SU-DHL-6 (cell line): Measurements from ENCODE around the gene PHRF1.

Experiments used
- H2AFZ ChIP-seq: fragments of 200-600 bp; sonication (generic); 2 replicates; pipeline ENCODE4 v1.6.1; 2014; ENCODE audit warnings: low read depth, mild to moderate bottlenecking, moderate library complexity, mixed read lengths, antibody characterized with exemption, low read length; ENCODE audit not compliant: severe bottlenecking
- H3F3A ChIP-seq: fragments of 200-600 bp; shearing (Covaris generic); 2 replicates; pipeline ENCODE4 v1.6.0; 2016; ENCODE audit warnings: antibody characterized with exemption, mild to moderate bottlenecking; ENCODE audit not compliant: insufficient read depth
- H3K27ac ChIP-seq: fragments of 200-600 bp; sonication (generic); 2 replicates; pipeline ENCODE4 v1.5.1; 2016; ENCODE audit warnings: low read depth, mild to moderate bottlenecking, low read length, moderate library complexity, mixed read lengths
- H3K27me3 ChIP-seq: fragments of 200-600 bp; sonication (generic), shearing (Covaris generic); 2 replicates; pipeline ENCODE4 v1.6.0; 2014; ENCODE audit warnings: mild to moderate bottlenecking, low read length
- H3K36me3 ChIP-seq: fragments of 200-600 bp; sonication (generic); 2 replicates; pipeline ENCODE4 v1.6.1; 2014; ENCODE audit warnings: mild to moderate bottlenecking, low read length, mixed read lengths
- H3K4me2 ChIP-seq: fragments of 300-600, 200-600 bp; shearing (Covaris generic), sonication (generic); 2 replicates; pipeline ENCODE4 v1.6.0; 2014; ENCODE audit warnings: low read length, low read depth, mild to moderate bottlenecking; ENCODE audit not compliant: poor library complexity, severe bottlenecking
- H3K4me3 ChIP-seq: fragments of 200-600 bp; sonication (generic); 2 replicates; pipeline ENCODE4 v1.5.1; 2014; ENCODE audit warnings: antibody characterized with exemption, low read length, mild to moderate bottlenecking, mixed read lengths; ENCODE audit not compliant: insufficient read depth, poor library complexity, severe bottlenecking
- H3K79me2 ChIP-seq: fragments of 200-600 bp; sonication (generic); 2 replicates; pipeline ENCODE4 v1.6.1; 2014; ENCODE audit warnings: mild to moderate bottlenecking, low read length, moderate library complexity; ENCODE audit not compliant: insufficient read depth
- H3K9ac ChIP-seq: fragments of 200-600 bp; sonication (generic); 2 replicates; pipeline ENCODE4 v1.7.0; 2014; ENCODE audit warnings: mild to moderate bottlenecking, low read length
- H3K9me2 ChIP-seq: fragments of 200-600 bp; sonication (generic); replicated peaks from 2 replicates; pipeline ENCODE4 v1.6.1; 2014; ENCODE audit warnings: low read length; ENCODE audit not compliant: insufficient read depth
- H3K9me3 ChIP-seq: fragments of 200-600 bp; sonication (generic); 2 replicates; pipeline ENCODE4 v1.6.1; 2014; ENCODE audit warnings: low read length, mixed read lengths; ENCODE audit not compliant: insufficient read depth
- H4K20me1 ChIP-seq: fragments of 200-600 bp; sonication (generic); 2 replicates; pipeline ENCODE4 v1.6.1; 2014; ENCODE audit warnings: low read depth, mild to moderate bottlenecking, antibody characterized with exemption, low read length, moderate library complexity, mixed read lengths
- CTCF ChIP-seq: fragments of 200-600 bp; sonication (generic); IDR thresholded peaks from one replicate; pipeline ENCODE4 v1.5.1; 2017; ENCODE audit warnings: antibody characterized with exemption, mild to moderate bottlenecking, low read length, moderate library complexity; ENCODE audit not compliant: insufficient read depth, poor library complexity, severe bottlenecking
- EZH2phosphoT487 ChIP-seq: fragments of 200-600 bp; sonication (generic), shearing (Covaris generic); conservative IDR thresholded peaks from 2 replicates; pipeline ENCODE4 v1.6.1; 2018; ENCODE audit warnings: mild to moderate bottlenecking, antibody characterized with exemption, low read length, moderate library complexity, mixed read lengths

PHRF1 gene

GRCh38 chr11:548700-549603 lies 27.3 kb upstream of the PHRF1 start:
- TF ChIP-seq EZH2phosphoT487, result no peak
- TF ChIP-seq CTCF, result no peak
- H3K79me2 ChIP-seq, result no peaks in the 10 kb centered on the region
- no peaks in the 10 kb centered on the region for H3F3A ChIP-seq
- no peaks in the 10 kb centered on the region for H3K27me3 ChIP-seq
- no peak overlapping the region for H3K4me3 ChIP-seq
- H3K9me2 ChIP-seq, result no peaks in the 10 kb centered on the region
- no peaks in the 10 kb centered on the region for H3K36me3 ChIP-seq
- no peak overlapping the region for H3K9ac ChIP-seq
- H3K4me2 ChIP-seq, result no peak overlapping the region
- no peak overlapping the region for H3K27ac ChIP-seq
- no peaks in the 10 kb centered on the region for H3K9me3 ChIP-seq
- no peaks in the 10 kb centered on the region for H4K20me1 ChIP-seq
- H2AFZ ChIP-seq, result no peak overlapping the region

GRCh38 chr11:550021-550745 lies 26.1 kb upstream of the PHRF1 start:
- Histone ChIP-seq H3K9me3 (no peaks in the 10 kb centered on the region), H3K9me2 (no peaks in the 10 kb centered on the region), H3K36me3 (no peaks in the 10 kb centered on the region), H3K79me2 (no peaks in the 10 kb centered on the region), H3K27me3 (no peaks in the 10 kb centered on the region), H3F3A (no peaks in the 10 kb centered on the region), H3K4me2 (no peak overlapping the region), H3K4me3 (no peak overlapping the region), H2AFZ (no peak overlapping the region), H3K27ac (no peak overlapping the region), H4K20me1 (no peaks in the 10 kb centered on the region), H3K9ac (no peak overlapping the region)
- TF ChIP-seq CTCF (no peak), EZH2phosphoT487 (no peak)

- no peaks in the 10 kb centered on the region for H3K27me3 ChIP-seq
- H3K9me2 ChIP-seq, result no peaks in the 10 kb centered on the region
- no peak for TF ChIP-seq CTCF
- H3F3A ChIP-seq, result no peaks in the 10 kb centered on the region
- no peak overlapping the region for H3K9ac ChIP-seq
- H3K9me3 ChIP-seq, result no peaks in the 10 kb centered on the region
- no peaks in the 10 kb centered on the region for H4K20me1 ChIP-seq
- no peaks in the 10 kb centered on the region for H3K36me3 ChIP-seq
- H3K27ac ChIP-seq, result no peak overlapping the region
- no peaks in the 10 kb centered on the region for H3K79me2 ChIP-seq
- no peak overlapping the region for H3K4me2 ChIP-seq
- no peak overlapping the region for H2AFZ ChIP-seq
- no peak overlapping the region for H3K4me3 ChIP-seq
These were observed 25.6 kb upstream of the PHRF1 start for GRCh38 chr11:550746-551085.
